Esophagus muscularis mucosa (tissue), 4 donors: ENCODE results near the gene OTX2.

ENCODE experiments used
- CTCF ChIP-seq, 3 experiments: fragments of 200-600 bp in 2 of 3; fragments of 450-650 bp in 1 of 3; sonication (generic) in 2 of 3; IDR thresholded peaks; one replicate each; pipeline ENCODE4 v1.5.1; 2017 to 2019; ENCODE audit warnings: antibody characterized with exemption in 3 of 3, mild to moderate bottlenecking in 2 of 3, moderate library complexity in 1 of 3
- EP300 ChIP-seq: sonication (generic); formaldehyde crosslinking; IDR thresholded peaks from one replicate; pipeline ENCODE4 v1.6.1; 2017; ENCODE audit warnings: antibody characterized with exemption
- POLR2A ChIP-seq: fragments of 450-650 bp; IDR thresholded peaks from one replicate; pipeline ENCODE4 v1.6.1; 2017; ENCODE audit warnings: antibody characterized with exemption, moderate library complexity, mild to moderate bottlenecking, low read depth
- POLR2AphosphoS5 ChIP-seq, 2 donors: sonication (generic); formaldehyde crosslinking; IDR thresholded peaks; one replicate each; pipeline ENCODE4 v1.6.1; 2017; ENCODE audit warnings: antibody characterized with exemption in 2 of 2

GRCh38 chr14:56810836-56811592, 735 bp upstream of the OTX2 start:
- TF ChIP-seq EP300 (no peak), CTCF (IDR thresholded peaks at IDR 0.05) (no peak), POLR2A (no peak), POLR2AphosphoS5 (IDR thresholded peaks at IDR 0.05) (no peak)
